Ovary (tissue), 9 donors: ENCODE data around the gene FBXO11. TPM values are rescaled to one million over a fixed set of nuclear protein-coding genes. Genes with fewer than 3 reads are reported as not detected.
"Not testable (repeated sequence)": the region's sequence is repeated elsewhere in the genome, so short reads cannot be mapped to it uniquely, and the experiment has no call there.

Experiments used
- DNase-seq, 5 donors: peaks; one replicate each; pipeline ENCODE4 v3.0.0-alpha.2; 2019 to 2020
- H3K27ac ChIP-seq, 2 donors: fragments of 200-600 bp; one replicate each; pipeline versions ENCODE4 v1.5.1 to v1.8.0; 2019 to 2022
- H3K27me3 ChIP-seq: fragments of 200-600 bp; one replicate; pipeline ENCODE4 v1.8.0; 2022
- H3K36me3 ChIP-seq: fragments of 200-600 bp; sonication (generic); one replicate; pipeline ENCODE4 v1.5.1; 2019
- H3K4me1 ChIP-seq: one replicate; pipeline ENCODE4 v1.8.1; 2013; ENCODE audit warnings: mild to moderate bottlenecking, moderate library complexity; ENCODE audit not compliant: insufficient read depth
- H3K4me3 ChIP-seq: fragments of 200-600 bp; sonication (generic); one replicate; pipeline ENCODE4 v1.5.1; 2017
- H3K9me3 ChIP-seq, 2 donors: fragments of 200-600 bp in 1 of 2; sonication (generic) in 1 of 2; one replicate each; pipeline versions ENCODE4 v1.5.1 to v1.8.1; 2013 to 2019; ENCODE audit warnings: mild to moderate bottlenecking in 1 of 2, moderate library complexity in 1 of 2
- EP300 ChIP-seq: sonication (generic); formaldehyde crosslinking; IDR thresholded peaks from one replicate; pipeline ENCODE4 v1.6.1; 2017; ENCODE audit warnings: antibody characterized with exemption
- POLR2A ChIP-seq: fragments of 450-650 bp; IDR thresholded peaks from one replicate; pipeline ENCODE4 v1.6.1; 2017; ENCODE audit warnings: antibody characterized with exemption, mild to moderate bottlenecking, moderate library complexity
- WGBS, 3 donors: extraction: QIAGEN DNeasy Blood & Tissue Kit in 1 of 3; methylation state at CpG; one replicate each; pipeline versions ENCODE4 v1.1.5 to v1.1.7; 2013 to 2017; 5-methylcytosine and 5-hydroxymethylcytosine counted together
- intact Hi-C, 4 donors: fragments of 100-400 bp; cut with DNase I; formaldehyde crosslinking; loops; one replicate each; pipeline versions ENCODE4 v1.11.0 to v1.15.1; 2022 to 2023
- polyA plus RNA-seq, 2 donors: library from polyadenylated mRNA; stranded (reverse); fragments of 200-250 nt in 1 of 2; fragments of 350-450 nt in 1 of 2; fragmentation: Illumina TruSeq in 1 of 2; extraction: RNeasy Lipid Tissue Mini Kit (QIAGEN cat#74804) in 1 of 2; gene quantifications; one replicate each; pipeline ENCODE4 v1.2.3, GENCODE V29; 2013 to 2014
- total RNA-seq, 7 donors: library from RNA; depleted of rRNA in 2 of 7; stranded (reverse); fragments of >200 nt in 2 of 7; fragmentation: NEBNext Ultra II Directional in 3 of 7; extraction: Animal tissue kit (Norgen Biotek cat#: 25700) in 3 of 7; gene quantifications; one replicate each; pipeline versions ENCODE4 v1.1.0 to v1.2.4, GENCODE V29; 2016 to 2023
- TF ChIP-seq, protein P1 (sequence below), 3 donors: fragments of 450-650 bp in 2 of 3; fragments of 200-600 bp in 1 of 3; IDR thresholded peaks; one replicate each; pipeline versions ENCODE4 v1.5.1 to v1.8.0; 2016 to 2022; ENCODE audit warnings: antibody characterized with exemption in 3 of 3, mild to moderate bottlenecking in 1 of 3
- donor health status: DM: no; HTN: no; CAD: no; lungs with moderate emphysema.
- donor health status: DM: no; HTN: no; CAD: no.
- donor health status: Bipolar disorder and iron deficiency.
- donor health status: DM: yes; HTN: yes; CAD: no.
- donor health status: DM: no; HTN: no; CAD: no.
- donor health status: DM: yes; HTN: yes; CAD: no.

FBXO11 gene
- total and polyA plus RNA-seq, 9 donors: 35.6 to 85.9 (median 71.1) TPM

- H3K4me3 ChIP-seq: no peak overlapping the region
- TF ChIP-seq POLR2A (no peak), EP300 (no peak)
- TF ChIP-seq, protein P1, sequence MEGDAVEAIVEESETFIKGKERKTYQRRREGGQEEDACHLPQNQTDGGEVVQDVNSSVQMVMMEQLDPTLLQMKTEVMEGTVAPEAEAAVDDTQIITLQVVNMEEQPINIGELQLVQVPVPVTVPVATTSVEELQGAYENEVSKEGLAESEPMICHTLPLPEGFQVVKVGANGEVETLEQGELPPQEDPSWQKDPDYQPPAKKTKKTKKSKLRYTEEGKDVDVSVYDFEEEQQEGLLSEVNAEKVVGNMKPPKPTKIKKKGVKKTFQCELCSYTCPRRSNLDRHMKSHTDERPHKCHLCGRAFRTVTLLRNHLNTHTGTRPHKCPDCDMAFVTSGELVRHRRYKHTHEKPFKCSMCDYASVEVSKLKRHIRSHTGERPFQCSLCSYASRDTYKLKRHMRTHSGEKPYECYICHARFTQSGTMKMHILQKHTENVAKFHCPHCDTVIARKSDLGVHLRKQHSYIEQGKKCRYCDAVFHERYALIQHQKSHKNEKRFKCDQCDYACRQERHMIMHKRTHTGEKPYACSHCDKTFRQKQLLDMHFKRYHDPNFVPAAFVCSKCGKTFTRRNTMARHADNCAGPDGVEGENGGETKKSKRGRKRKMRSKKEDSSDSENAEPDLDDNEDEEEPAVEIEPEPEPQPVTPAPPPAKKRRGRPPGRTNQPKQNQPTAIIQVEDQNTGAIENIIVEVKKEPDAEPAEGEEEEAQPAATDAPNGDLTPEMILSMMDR (IDR thresholded peaks at IDR 0.05): no peak
- intact Hi-C loops: loop anchor here in 1 of 4 donors (10.0 kb wide), 1 partner anchor 46 kb away; no protein-coding TSS in a partner anchor
- no peaks in the 10 kb centered on the region for H3K27me3 ChIP-seq
- H3K4me1 ChIP-seq: peaks cover 5% of the 10 kb centered on the region
- DNase-seq: no peak
- H3K36me3 ChIP-seq: no peaks in the 10 kb centered on the region
- no peaks in the 10 kb centered on the region for H3K9me3 ChIP-seq
- 47 to 63% (median 61%) methylated on average over 10 of the region's 10 CpGs for WGBS, 3 donors
- no peak overlapping the region for H3K27ac ChIP-seq
Observed at GRCh38 chr2:47900857-47901256, 5.4 kb downstream of the FBXO11 start.

GRCh38 chr2:47899915-47900816 is 6.1 kb downstream of the FBXO11 start:
- no peak for DNase-seq
- Histone ChIP-seq H3K4me3 (no peak overlapping the region), H3K27me3 (no peaks in the 10 kb centered on the region), H3K36me3 (no peaks in the 10 kb centered on the region), H3K4me1 (peaks cover 7% of the 10 kb centered on the region), H3K27ac (no peak overlapping the region), H3K9me3 (no peaks in the 10 kb centered on the region)
- WGBS, 3 donors: 55 to 64% (median 61%) methylated on average over 24 to 25 of the region's 25 CpGs
- intact Hi-C loops: loop anchor here in 1 of 4 donors (10.0 kb wide), 1 partner anchor 45 kb away; no protein-coding TSS in a partner anchor
- TF ChIP-seq POLR2A (no peak), EP300 (no peak)
- TF ChIP-seq, protein P1 (IDR thresholded peaks at IDR 0.05): no peak

- TF ChIP-seq EP300 (no peak), POLR2A (no peak)
- TF ChIP-seq, protein P1 (IDR thresholded peaks at IDR 0.05): no peak
- no peaks in the 10 kb centered on the region for H3K36me3 ChIP-seq
- no peaks in the 10 kb centered on the region for H3K9me3 ChIP-seq
- H3K4me1 ChIP-seq: peaks cover 11% of the 10 kb centered on the region
- H3K27ac ChIP-seq: no peak overlapping the region
- no peaks in the 10 kb centered on the region for H3K27me3 ChIP-seq
- no peak for DNase-seq
- 28 to 31% (median 30%) methylated on average over 4 of the region's 4 CpGs for WGBS, 3 donors
- intact Hi-C loops: no loop called here
- H3K4me3 ChIP-seq: no peak overlapping the region
Observed at GRCh38 chr2:47897883-47898731, 8.2 kb downstream of the FBXO11 start.

GRCh38 chr2:47897191-47897882 is 9.0 kb downstream of the FBXO11 start:
- not testable (repeated sequence) for H3K27ac ChIP-seq
- H3K4me1 ChIP-seq: peaks cover 13% of the 10 kb centered on the region
- 89 to 94% (median 90%) methylated on average over 5 of the region's 5 CpGs for WGBS, 3 donors

More at GRCh38 chr2:47897191-47897882, 9.0 kb downstream of the FBXO11 start:
- H3K27me3 ChIP-seq, H3K4me3 ChIP-seq, H3K9me3 ChIP-seq, intact Hi-C loops, DNase-seq, H3K36me3 ChIP-seq: not testable (repeated sequence)
